Mononuclear cell (primary cell): ENCODE results near the gene FRMD7. TPM values are rescaled to one million over a fixed set of nuclear protein-coding genes. Genes with fewer than 3 reads are reported as not detected.
"Not testable (repeated sequence)": the region's sequence is repeated elsewhere in the genome, so short reads cannot be mapped to it uniquely, and the experiment has no call there.

ENCODE experiments used
- H3K27me3 ChIP-seq: 2 replicates; pipeline ENCODE4 v1.6.0; 2011; ENCODE audit warnings: low read length, control low read depth; ENCODE audit not compliant: insufficient read depth
- H3K4me1 ChIP-seq: 2 replicates; pipeline ENCODE4 v1.5.1; 2011; ENCODE audit warnings: mild to moderate bottlenecking, low read length, control low read depth; ENCODE audit not compliant: insufficient read depth
- H3K4me3 ChIP-seq: 2 replicates; pipeline ENCODE4 v1.5.1; 2011; ENCODE audit warnings: mild to moderate bottlenecking, low read length, moderate library complexity
- H3K9me3 ChIP-seq: 2 replicates; pipeline ENCODE4 v1.5.1; 2011; ENCODE audit warnings: low read depth, mild to moderate bottlenecking, control low read depth, low read length
- total RNA-seq: library from RNA; depleted of rRNA; stranded (reverse); fragments of >200 nt; gene quantifications from one replicate; pipeline ENCODE4 v1.2.3, GENCODE V29; 2012

FRMD7 gene, protein sequence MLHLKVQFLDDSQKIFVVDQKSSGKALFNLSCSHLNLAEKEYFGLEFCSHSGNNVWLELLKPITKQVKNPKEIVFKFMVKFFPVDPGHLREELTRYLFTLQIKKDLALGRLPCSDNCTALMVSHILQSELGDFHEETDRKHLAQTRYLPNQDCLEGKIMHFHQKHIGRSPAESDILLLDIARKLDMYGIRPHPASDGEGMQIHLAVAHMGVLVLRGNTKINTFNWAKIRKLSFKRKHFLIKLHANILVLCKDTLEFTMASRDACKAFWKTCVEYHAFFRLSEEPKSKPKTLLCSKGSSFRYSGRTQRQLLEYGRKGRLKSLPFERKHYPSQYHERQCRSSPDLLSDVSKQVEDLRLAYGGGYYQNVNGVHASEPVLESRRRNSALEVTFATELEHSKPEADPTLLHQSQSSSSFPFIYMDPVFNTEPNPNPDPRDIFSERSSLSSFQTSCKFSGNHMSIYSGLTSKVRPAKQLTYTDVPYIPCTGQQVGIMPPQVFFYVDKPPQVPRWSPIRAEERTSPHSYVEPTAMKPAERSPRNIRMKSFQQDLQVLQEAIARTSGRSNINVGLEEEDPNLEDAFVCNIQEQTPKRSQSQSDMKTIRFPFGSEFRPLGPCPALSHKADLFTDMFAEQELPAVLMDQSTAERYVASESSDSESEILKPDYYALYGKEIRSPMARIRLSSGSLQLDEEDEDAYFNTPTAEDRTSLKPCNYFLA
- total RNA-seq: 0.10 TPM

DNA sequence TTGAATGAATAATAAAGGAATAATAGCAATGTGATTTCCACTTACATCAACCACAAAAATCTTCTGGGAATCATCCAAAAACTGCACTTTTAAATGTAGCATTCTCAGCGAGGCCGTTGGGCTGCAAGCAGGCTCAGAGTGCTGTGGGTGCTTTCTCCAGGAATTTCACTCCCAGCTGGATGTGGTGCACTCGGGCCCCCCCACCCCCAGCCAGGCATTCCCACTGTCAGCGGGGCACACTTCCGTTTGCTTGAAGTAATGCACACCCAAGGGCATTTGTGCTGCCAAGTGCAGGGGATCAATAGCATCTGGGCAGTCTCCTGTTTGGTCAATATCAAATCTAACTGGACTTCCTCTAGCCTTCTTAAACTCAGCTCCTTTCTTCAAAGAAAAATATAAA is at the start of gene FRMD7:
Gene FRMD7, minus strand, starts transcription at position 278 of the 400 bp plus-strand sequence. Its CDS starts 176 bp downstream, at position 102.
- Histone ChIP-seq H3K9me3 (no peaks in the 10 kb centered on the region), H3K27me3 (no peaks in the 10 kb centered on the region), H3K4me3 (no peak within 1 kb of the TSS), H3K4me1 (no peaks in the 10 kb centered on the region)

DNA sequence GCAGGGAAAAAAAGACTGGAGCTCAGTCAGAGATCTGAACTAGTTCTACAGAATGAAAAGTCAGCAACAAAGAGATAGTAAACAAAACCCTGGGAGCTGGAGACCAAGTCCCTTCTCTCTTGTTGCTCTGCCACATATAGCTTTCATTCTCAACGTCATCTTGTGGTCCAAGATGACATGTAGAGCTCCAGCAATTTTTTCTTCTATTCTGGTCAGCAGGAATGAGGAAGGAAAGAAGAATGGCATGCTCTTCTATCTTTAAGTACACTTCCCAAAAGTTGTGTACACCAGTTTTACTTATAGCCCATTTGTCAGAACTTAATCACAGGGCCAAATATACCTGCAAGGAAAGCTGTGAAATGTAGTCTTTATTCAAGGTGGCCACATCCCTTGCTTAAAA is 45.8 kb upstream of the FRMD7 start:
- H3K4me1 ChIP-seq: no peaks in the 10 kb centered on the region
- H3K4me3 ChIP-seq: no peak overlapping the region
- no peaks in the 10 kb centered on the region for H3K27me3 ChIP-seq
- H3K9me3 ChIP-seq: no peaks in the 10 kb centered on the region

DNA sequence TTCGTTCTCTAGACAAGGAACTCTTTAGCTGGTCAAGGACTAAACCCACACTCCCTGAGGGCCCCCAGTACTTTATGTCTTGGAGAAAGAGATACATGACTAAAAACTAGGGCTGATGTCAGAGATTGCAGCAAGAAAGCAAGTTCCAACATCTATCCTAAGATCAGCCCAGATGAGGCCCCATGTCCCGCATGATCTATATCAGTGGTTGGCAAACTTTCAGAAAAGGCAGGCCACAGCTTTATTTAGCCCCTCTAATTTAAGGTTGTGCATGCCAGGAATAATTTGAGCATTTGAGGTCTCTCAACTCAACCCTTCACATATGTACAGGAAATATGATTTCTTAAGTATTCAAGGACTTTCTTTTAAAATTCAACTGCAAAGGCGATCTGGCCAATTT is 44.1 kb upstream of the FRMD7 start:
- Histone ChIP-seq H3K9me3 (no peaks in the 10 kb centered on the region), H3K4me3 (no peak overlapping the region), H3K4me1 (no peaks in the 10 kb centered on the region), H3K27me3 (no peaks in the 10 kb centered on the region)

DNA sequence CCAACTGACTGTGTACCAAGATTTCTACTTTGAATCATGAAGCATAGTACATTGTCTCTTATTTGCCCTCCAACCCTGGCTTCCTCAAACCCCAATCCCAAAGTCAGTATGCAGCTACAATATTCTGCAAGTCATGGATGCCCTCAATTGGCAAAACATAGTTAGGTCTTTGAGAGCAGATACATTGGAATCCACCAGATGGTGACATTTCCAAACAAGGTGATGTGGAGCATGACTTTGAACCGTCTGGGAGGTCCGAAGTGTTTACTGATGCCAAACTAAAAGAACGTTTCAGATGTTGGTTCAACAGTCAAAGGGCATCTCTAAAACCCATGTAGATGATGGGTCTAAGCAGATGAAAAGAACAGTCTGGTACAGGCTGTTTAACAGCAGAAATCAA is 43.7 kb upstream of the FRMD7 start:
- no peaks in the 10 kb centered on the region for H3K9me3 ChIP-seq
- no peaks in the 10 kb centered on the region for H3K27me3 ChIP-seq
- no peaks in the 10 kb centered on the region for H3K4me1 ChIP-seq
- H3K4me3 ChIP-seq: no peak overlapping the region

DNA sequence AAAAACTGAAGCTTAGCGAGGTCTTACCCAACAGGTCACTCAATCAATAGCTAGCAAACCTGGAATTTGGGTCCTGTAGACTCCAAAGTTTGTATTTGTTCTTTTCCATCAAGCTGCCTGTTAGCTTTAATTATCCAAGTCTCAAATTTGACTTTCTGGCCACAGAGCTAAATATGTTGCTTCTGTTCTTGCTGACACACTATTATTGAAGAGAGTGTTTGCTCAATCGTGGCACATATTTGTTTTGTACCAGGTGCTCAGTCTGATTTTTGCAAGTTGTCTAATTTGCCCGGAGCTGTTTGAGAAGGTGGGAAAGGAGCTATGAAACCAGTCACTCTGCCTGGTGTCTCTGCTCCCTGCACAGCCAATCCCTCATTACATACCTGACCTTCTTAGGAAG is 41.7 kb upstream of the FRMD7 start:
- Histone ChIP-seq H3K4me3 (no peak overlapping the region), H3K27me3 (no peaks in the 10 kb centered on the region), H3K9me3 (no peaks in the 10 kb centered on the region), H3K4me1 (no peaks in the 10 kb centered on the region)

DNA sequence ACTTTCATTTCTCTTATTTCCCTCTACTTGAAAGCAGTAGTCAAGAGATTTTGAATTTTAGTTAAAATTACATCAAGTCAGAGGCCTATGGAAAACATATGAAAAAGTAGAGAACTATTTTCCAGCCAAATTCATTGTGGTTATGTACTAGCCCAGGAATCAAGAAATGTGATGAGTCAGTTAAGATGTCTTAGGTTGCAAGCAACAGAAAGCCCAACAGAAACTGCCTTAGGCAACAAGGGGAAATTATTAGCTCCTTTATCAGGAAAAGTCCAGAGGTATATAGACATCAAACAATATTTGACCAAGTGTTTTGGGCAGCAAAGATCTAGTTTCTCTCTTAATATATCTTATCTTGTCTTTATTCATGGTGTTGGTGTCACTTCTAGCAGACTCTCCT is 37.8 kb upstream of the FRMD7 start:
- Histone ChIP-seq H3K27me3 (no peaks in the 10 kb centered on the region), H3K9me3 (no peaks in the 10 kb centered on the region), H3K4me1 (no peaks in the 10 kb centered on the region), H3K4me3 (no peak overlapping the region)

DNA sequence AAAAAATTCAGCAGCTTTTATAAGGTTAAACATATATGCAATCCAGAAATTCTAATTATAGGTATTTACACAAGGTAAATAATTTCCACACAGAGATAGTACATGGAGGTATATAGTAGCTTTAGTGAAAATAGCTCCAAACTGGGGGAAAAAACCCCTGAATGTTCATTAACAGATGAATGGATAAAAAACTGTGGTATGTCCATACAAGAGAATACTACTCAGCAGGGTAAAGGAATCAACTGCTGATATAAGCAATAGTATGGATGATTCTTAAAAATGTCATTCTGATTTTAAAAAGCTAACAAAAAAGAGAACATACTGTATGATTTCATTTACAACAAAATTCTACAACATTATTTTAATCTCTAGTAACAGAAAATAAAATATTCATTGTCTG is 37.2 kb upstream of the FRMD7 start:
- Histone ChIP-seq H3K4me3 (no peak overlapping the region), H3K9me3 (no peaks in the 10 kb centered on the region), H3K27me3 (no peaks in the 10 kb centered on the region), H3K4me1 (no peaks in the 10 kb centered on the region)

DNA sequence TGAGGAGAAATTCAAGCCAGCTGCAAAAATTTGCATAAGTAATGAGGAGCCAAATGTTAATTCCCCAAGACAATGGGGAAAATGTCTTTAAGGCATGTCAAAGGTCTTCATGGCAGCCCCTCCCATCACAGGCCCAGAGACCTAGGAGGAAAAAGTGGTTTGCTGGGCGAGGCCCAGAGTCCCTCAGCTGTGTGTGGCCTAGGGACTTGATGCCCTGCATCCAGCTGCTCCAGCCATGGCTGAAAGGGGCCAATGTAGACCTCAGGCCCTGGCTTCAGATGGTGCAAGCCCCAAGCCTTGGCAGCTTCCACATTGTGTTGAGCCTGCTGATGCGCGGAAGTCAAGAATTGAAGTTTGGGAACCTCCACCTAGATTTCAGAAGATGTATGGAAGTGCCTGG is 35.3 kb upstream of the FRMD7 start:
- H3K27me3 ChIP-seq, H3K4me1 ChIP-seq, H3K9me3 ChIP-seq, H3K4me3 ChIP-seq: not testable (repeated sequence)

DNA sequence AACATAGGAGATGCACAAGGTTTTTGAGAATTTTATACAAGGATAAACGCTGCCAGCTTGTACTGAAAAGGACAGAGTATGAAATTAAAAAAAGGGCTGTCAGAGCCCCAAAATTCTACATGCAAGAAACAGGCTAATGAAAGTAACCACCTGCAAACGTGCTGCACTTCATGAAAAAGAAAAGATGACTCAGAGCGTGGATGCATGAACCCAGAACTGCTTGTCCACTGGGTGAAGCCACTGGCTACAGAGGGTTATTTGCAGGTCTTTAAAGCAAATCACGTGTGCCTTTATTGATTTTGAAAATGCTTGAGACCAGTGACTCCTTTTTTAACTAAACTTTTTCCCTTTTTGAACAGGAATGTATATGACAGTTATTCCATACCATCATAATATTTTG is 25.3 kb upstream of the FRMD7 start:
- no peaks in the 10 kb centered on the region for H3K4me1 ChIP-seq
- no peaks in the 10 kb centered on the region for H3K27me3 ChIP-seq
- no peaks in the 10 kb centered on the region for H3K9me3 ChIP-seq
- no peak overlapping the region for H3K4me3 ChIP-seq

DNA sequence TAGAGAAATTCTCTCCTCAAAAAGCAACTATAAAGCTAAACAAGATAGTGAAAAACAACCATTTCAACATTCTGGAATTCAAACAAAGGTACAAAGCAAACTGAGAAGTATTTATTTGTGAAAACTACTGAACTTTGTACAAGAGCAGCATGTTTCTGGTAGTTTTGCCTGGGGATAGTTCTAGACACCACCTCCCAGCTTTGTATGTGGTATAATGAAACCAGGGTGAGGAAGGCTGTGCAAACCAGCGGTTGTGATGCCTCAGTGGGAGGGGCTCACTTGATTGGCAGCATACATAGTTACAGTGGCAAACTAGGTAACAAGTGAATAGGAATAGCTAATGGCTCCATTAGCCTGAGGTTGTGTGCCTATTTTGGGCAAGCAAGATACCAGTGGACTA is 18.6 kb upstream of the FRMD7 start:
- Histone ChIP-seq H3K9me3 (no peaks in the 10 kb centered on the region), H3K4me3 (no peak overlapping the region), H3K4me1 (no peaks in the 10 kb centered on the region), H3K27me3 (no peaks in the 10 kb centered on the region)

DNA sequence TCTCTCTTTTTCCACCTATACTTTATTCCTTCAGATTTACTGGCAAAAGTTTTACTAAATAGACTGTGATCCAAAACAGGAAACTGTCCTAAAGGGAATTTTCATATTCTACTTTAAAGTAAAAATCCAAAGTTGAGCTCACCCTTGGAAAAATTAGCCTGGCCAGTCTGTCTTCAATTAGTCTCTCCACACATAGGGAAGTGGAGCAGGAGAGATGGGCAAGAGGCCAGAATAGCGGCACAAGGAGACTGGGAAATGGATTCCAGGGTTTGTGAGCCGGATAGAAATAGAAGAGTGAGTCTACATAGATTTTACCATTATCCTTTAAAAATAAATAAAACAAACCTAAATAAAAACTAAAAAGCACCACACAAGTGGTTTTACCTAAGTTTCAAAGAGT is 16.2 kb upstream of the FRMD7 start:
- H3K9me3 ChIP-seq: no peaks in the 10 kb centered on the region
- no peaks in the 10 kb centered on the region for H3K4me1 ChIP-seq
- no peaks in the 10 kb centered on the region for H3K27me3 ChIP-seq
- H3K4me3 ChIP-seq: no peak overlapping the region

DNA sequence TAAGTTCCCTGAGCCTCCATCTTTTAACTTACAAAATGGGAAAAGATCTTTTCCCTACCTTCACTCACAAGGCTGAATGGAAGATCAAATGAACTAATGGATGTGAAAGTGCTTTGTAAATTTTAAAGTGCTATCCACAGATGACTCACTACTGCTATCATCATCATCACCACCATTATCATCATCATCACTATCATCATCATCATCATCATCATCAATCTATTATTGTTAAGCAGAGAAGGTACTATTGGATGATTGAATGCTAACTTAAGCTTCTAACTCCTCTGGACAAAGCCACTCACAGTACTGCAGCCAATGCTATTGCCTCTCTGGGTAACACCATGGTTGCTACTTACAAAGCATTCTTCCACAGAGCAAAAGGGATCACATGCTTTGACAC is 1.9 kb downstream of the FRMD7 start:
- H3K27me3 ChIP-seq: no peaks in the 10 kb centered on the region
- no peaks in the 10 kb centered on the region for H3K9me3 ChIP-seq
- no peak overlapping the region for H3K4me3 ChIP-seq
- H3K4me1 ChIP-seq: no peaks in the 10 kb centered on the region

DNA sequence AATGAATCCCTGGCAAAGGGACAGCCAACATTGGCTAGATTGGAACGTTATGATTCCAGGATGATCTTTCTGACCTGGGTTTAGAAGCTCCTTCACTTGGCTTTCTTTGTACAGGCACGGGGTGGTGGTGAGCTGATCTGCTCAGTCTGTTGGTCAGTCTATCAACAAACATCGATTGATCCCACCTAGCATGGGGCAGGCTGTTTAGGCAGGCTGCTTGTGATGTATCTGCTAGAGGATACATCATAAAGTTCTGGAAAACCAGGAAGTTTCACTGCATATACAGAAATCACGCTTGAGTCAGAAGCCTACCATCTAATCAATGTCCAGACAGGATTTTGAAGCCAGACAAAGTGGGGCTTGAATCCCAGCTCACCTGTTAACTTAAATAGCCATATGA is 6.9 kb downstream of the FRMD7 start:
- H3K4me1 ChIP-seq: no peaks in the 10 kb centered on the region
- no peaks in the 10 kb centered on the region for H3K27me3 ChIP-seq
- no peak overlapping the region for H3K4me3 ChIP-seq
- H3K9me3 ChIP-seq: no peaks in the 10 kb centered on the region

DNA sequence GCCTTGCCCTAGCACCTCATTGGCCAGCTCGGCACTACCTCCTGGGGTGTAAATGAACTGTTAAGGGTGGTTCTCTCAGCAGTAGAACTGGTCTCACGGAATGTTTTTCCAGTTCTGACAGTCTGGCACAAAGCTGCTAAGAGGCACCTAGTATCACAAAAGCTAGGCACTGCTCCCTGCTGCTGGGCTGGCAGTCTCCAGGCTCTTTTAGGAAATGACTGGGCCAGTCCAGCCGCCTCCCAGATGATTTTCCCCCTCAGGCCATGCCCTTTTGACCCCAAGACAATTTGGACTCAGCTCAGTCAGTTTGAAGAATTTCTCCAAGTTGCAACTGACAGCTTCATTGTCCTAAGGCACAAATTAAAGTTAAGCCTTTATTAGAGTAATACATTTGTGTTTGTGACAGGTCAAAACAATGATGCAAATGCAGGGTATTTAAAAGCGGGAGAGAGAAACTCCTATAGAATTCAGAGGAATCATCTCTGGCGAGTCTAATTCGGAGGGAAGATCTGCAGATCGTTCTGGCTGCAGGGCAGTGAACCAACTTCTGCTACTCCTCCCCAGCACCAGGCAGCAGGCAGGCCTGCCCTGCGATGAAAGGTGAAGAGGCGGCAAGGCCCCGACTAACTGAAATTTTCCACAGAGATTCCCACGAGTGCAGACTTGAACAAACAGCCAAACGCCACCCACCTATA is 7.9 kb downstream of the FRMD7 start:
- Histone ChIP-seq H3K4me3 (no peak overlapping the region), H3K9me3 (no peaks in the 10 kb centered on the region), H3K27me3 (no peaks in the 10 kb centered on the region), H3K4me1 (no peaks in the 10 kb centered on the region)

DNA sequence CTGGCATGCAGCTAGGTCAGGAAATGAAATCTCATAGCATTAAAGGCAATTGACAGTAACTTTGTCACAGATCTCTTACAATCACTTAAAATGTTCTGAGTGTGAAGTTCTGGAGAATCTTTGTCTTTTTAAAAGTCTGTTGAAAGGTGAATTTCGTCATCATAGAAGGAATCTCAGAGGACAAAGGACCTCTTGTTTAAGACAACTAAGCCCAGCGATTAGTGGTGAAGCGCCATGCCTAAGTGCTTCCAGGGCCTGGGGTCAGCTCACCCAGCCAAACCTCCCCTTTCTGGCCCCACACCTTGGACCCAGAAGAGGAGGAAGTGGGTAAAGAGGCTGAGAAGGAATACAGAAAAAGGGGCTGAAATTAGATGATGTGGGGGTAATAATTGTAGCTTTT is 8.5 kb downstream of the FRMD7 start:
- Histone ChIP-seq H3K4me3 (no peak overlapping the region), H3K9me3 (no peaks in the 10 kb centered on the region), H3K4me1 (no peaks in the 10 kb centered on the region), H3K27me3 (no peaks in the 10 kb centered on the region)
